ENCODE data around the gene TEX22.
A peak's percentile ranks its signal among the peaks of the same experiment; 100 is the strongest.

Gene TEX22

DNA sequence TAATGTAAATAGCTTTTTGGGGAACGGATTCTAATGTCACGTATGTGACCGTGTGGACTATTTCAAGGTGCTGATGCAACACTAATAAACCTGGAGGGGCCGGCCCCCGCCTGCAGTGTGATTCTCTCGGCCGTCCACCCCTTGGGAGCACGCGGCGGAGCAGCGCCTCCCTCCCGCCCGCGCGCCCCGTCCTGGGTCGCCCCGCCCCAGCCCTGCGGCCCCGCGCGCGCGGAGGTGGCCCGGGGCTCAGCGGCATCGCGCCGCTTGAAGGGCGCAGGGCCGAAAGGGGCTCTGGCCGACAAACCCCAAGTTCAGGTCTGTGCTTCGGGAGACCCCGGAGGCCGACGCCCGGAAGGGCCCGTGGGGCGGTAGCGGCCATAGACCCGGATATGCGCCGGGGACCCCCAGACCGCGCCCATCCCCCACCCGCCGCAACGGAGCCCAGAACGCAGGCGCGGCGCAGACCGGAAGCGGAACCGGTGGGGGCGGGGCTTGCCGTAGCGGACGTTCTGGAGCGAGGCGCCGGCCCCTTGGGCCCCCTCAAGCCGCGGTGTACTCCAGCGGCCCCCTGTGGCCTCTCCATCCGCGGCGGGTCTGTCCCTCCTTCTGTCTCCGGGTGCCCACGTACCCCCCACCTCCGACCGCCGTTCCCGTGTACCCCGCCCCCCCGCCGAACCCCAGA is at the start of gene TEX22:
TEX22 (plus strand) TSS at position 495 of the 682 bp plus-strand sequence. CDS start 803 bp downstream, outside the sequence.
- Histone ChIP-seq H3K4me1 (ENCODE audit: control insufficient read depth in 1 of 2, insufficient read depth in 1 of 2, low read depth in 1 of 2, low read length in 1 of 2) (peaks cover 23 to 32% of the 10 kb centered on the region in 2 experiments), H3K36me3 (peaks cover 7% of the 10 kb centered on the region), H3K27me3 (no peaks in the 10 kb centered on the region), H3K9me3 (no peaks in the 10 kb centered on the region), H3K4me3 (ENCODE audit: low read depth in 1 of 2, low read length in 1 of 2) (peak within 1 kb of the TSS; percentile 82 to 97), H3K27ac (peak within 1 kb of the TSS; percentile 86)
- TF ChIP-seq CTCF (IDR thresholded peaks at IDR 0.05), result peak; percentile 22

- TF ChIP-seq CTCF (IDR thresholded peaks at IDR 0.05), result no peak
- Histone ChIP-seq H3K27ac (no peak overlapping the region), H3K4me1 (ENCODE audit: control insufficient read depth in 1 of 2, insufficient read depth in 1 of 2, low read depth in 1 of 2, low read length in 1 of 2) (no peaks in the 10 kb centered on the region), H3K27me3 (no peaks in the 10 kb centered on the region), H3K4me3 (ENCODE audit: low read depth in 1 of 2, low read length in 1 of 2) (no peak overlapping the region), H3K9me3 (no peaks in the 10 kb centered on the region), H3K36me3 (no peaks in the 10 kb centered on the region)
Observed at GRCh38 chr14:105348945-105349699, 49.2 kb upstream of the TEX22 start.

DNA sequence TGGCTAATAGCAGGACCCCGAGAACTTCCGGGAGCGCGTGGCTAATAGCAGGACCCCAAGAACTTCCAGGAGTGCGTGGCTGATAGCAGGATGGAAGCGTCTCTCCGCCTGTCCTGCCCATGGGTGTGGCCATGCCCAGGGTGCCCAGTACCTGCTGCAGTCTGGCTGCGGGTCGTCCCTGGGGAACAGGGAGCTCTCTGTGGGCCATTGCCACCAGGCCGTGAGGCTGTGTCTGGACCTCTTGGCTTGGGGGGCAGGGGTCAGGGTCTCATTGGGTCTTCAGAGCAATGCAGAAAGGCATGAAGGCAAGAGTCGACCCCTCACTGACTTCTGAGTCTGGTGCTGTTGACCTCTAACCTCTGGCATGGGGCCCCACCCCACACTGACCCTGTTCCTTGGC is 48.3 kb upstream of the TEX22 start:
- Histone ChIP-seq H3K4me1 (ENCODE audit: control insufficient read depth in 1 of 2, insufficient read depth in 1 of 2, low read depth in 1 of 2, low read length in 1 of 2) (no peaks in the 10 kb centered on the region), H3K4me3 (ENCODE audit: low read depth in 1 of 2, low read length in 1 of 2) (no peak overlapping the region), H3K27ac (no peak overlapping the region), H3K36me3 (no peaks in the 10 kb centered on the region), H3K27me3 (no peaks in the 10 kb centered on the region), H3K9me3 (no peaks in the 10 kb centered on the region)
- no peak for TF ChIP-seq CTCF (IDR thresholded peaks at IDR 0.05)

DNA sequence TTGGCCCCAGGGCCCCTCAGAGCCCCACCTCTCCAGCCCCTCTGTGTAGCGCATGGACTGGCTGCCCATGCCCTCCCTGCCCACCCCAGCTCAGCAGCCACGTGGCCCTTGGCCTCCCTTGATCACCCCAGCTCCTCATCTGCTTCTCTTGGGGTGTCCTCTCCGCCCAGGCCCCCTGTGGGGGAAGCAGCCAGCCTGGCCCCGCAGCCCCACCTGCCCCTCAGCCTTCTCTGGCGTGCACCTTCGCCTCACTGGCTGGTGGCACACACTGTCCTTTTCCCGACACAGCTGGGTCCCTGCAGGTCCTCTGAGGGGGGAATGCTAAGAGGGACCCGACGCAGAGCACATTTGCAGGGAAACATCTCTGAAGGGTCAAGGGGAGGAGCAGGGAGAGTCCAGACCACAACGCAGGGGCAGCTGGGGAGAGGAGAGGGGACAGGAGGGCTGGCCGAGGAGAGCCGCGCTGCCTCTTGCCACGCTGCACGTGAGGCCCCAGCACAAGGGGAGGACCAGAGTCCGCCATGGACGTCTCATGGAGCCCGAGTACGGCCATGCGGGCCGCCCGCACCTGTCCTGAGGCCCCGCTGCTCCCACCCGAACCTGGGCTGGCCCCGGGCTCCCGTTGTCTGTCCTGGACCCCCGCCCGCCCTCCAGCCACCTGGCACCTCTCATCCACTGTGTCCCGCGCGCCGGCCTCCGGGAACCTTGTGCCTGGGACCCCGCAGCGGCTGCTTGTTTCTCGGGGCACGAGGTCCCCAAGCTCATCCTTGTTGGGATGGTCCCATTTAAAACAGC is 47.7 kb upstream of the TEX22 start:
- Histone ChIP-seq H3K36me3 (no peaks in the 10 kb centered on the region), H3K4me1 (ENCODE audit: control insufficient read depth in 1 of 2, insufficient read depth in 1 of 2, low read depth in 1 of 2, low read length in 1 of 2) (no peaks in the 10 kb centered on the region), H3K9me3 (no peaks in the 10 kb centered on the region), H3K27ac (no peak overlapping the region), H3K4me3 (ENCODE audit: low read depth in 1 of 2, low read length in 1 of 2) (no peak overlapping the region), H3K27me3 (no peaks in the 10 kb centered on the region)
- no peak for TF ChIP-seq CTCF (IDR thresholded peaks at IDR 0.05)

- no peaks in the 10 kb centered on the region for H3K27me3 ChIP-seq
- no peak for TF ChIP-seq CTCF (IDR thresholded peaks at IDR 0.05)
- H3K4me1 ChIP-seq (ENCODE audit: control insufficient read depth in 1 of 2, insufficient read depth in 1 of 2, low read depth in 1 of 2, low read length in 1 of 2), result no peaks in the 10 kb centered on the region
- H3K9me3 ChIP-seq, result no peaks in the 10 kb centered on the region
- no peaks in the 10 kb centered on the region for H3K36me3 ChIP-seq
- H3K27ac ChIP-seq, result no peak overlapping the region
- H3K4me3 ChIP-seq (ENCODE audit: low read depth in 1 of 2, low read length in 1 of 2), result no peak overlapping the region
Observed at GRCh38 chr14:105351410-105351809, 46.9 kb upstream of the TEX22 start.

Data from neutrophil (primary cell).